ENCODE data around the gene MTG1.
"Not testable (repeated sequence)": the region's sequence is repeated elsewhere in the genome, so short reads cannot be mapped to it uniquely, and the experiment has no call there.

- not testable (repeated sequence) for TF ChIP-seq CTCF (conservative IDR thresholded peaks at IDR 0.05; ENCODE audit: low read depth in 2 of 2); EZH2phosphoT487 (IDR thresholded peaks at IDR 0.05; ENCODE audit: unreplicated experiment); CREB1 (CRISPR knock-in tag; IDR thresholded peaks at IDR 0.05; ENCODE audit: low read depth); ZNF114 (CRISPR knock-in tag; IDR thresholded peaks at IDR 0.05)
These were observed 35.6 kb downstream of the MTG1 start for GRCh38 chr10:133429571-133429970.
